Left renal cortex interstitium (tissue), 4 donors: ENCODE data around the gene FAM161A. TPM values are rescaled to one million over a fixed set of nuclear protein-coding genes. Genes with fewer than 3 reads are reported as not detected.
"Not testable (repeated sequence)": the region's sequence is repeated elsewhere in the genome, so short reads cannot be mapped to it uniquely, and the experiment has no call there.

Source experiments
- DNase-seq, 4 donors: peaks; one replicate each; pipeline ENCODE4 v3.0.0-alpha.2; 2013; ENCODE audit warnings: low read depth in 4 of 4, low spot score in 2 of 4, missing footprints in 1 of 4
- polyA plus RNA-seq, 4 donors: library from polyadenylated mRNA; unstranded; fragments of 120-200 nt; gene quantifications; one replicate each; pipeline ENCODE4 v1.2.1, GENCODE V29; 2013; ENCODE audit not compliant: insufficient read length in 4 of 4

The FAM161A gene
- polyA plus RNA-seq, 4 donors = 13.9 to 35.7 (median 23.2) TPM

DNA sequence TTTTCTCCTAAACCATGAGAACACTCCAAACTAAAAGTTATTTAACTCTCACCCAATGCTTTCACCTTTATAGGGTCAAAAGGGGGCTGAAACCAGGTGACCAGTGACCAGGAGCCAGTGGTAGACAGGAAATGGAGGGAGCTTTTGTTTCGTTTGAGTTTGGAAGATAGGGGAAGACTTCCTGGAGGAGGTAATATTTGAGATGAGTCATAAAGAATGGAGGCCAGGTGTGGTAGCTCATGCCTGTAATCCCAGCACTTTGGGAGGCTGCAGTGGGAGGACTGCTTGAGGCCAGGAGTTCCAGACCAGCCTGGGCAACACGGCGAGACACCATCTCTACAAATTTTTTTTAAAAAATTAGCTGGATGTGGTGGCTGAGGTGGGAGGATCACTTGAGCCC, 8.5 kb downstream of the FAM161A start:
- no peak for DNase-seq

DNA sequence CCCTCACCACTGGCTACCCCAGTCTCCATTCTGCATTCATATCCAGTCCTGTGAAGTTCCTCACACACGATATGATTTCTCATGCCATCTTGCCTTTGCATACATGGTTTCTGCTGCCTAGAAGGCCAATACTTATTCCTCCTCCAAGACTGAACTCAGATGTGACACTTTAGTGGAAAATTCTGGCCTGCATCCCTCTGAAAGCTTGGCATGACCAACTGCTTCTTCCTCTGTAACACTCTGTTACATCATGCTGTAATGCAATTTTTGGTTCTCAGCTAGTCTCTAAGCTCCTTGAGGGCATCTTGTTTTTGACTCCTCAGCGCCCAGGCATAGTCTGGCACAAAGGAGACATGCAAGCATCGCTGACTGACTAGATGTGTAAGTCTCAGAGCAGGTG, 12.6 kb downstream of the FAM161A start:
- no peak for DNase-seq

DNA sequence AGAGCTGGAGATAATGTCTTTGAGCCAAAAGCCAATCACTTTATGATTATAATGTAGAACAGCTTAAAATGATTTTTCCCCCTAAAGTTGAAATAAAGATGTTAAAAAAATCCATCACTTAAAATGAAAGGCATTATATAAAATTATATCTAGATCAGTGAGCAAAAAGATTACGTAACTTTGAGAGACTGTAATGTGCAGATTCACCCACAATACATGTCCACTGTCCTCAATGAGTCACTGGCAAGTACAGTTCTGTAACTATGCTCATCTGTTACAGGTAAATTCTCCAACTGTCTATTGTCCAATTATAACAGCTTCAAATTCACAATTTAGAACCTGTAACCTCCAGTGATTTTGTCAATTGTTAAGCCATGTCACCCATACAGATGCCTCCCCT, 19.0 kb downstream of the FAM161A start:
- no peak for DNase-seq

DNA sequence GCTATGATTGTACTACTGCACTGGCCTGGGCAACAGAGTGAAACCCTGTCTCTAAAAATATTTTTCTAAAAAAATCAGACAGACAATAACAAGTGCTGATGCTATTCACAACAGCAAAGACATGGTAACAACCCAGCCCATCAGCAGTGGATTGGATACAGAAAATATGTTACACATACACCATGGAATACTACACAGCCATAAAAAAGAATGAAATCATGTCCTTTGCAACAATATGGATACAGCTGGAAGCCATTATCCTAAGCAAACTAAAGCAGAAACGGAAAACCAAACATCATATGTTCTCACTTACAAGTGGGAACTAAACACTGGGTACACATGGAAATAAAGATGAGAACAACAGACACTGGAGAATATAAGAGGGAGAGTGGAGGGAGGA, 19.9 kb downstream of the FAM161A start:
- DNase-seq = no peak

DNA sequence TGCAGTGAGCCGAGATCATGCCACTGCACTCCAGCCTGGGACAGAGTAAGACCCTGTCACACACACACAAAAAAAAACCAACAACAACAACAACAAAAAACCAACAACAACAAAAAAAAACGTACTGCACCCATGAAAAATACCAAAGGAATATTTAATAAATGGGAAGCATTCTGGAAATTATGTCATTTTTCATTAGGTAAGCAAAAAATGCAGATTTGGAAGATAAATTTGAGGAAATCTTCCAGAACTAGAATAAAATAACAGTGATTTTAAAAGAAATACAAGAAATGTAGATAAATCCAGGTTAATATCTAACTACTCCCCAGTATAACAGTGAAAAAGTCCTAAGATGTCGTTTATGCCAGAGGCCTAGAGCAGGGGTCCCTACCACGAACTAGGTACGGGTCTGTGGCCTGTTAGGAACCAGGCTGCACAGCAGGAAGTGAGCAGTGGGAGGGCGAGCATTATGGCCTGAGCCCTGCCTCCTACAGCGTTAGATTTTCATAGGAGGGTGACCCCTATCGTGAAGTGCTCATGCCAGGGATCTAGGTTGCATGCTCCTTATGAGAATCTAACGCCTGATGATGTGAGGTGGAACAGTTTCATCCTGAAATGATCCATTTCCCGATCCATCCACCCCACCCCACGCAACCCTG, 21.5 kb downstream of the FAM161A start:
- no peak for DNase-seq

DNA sequence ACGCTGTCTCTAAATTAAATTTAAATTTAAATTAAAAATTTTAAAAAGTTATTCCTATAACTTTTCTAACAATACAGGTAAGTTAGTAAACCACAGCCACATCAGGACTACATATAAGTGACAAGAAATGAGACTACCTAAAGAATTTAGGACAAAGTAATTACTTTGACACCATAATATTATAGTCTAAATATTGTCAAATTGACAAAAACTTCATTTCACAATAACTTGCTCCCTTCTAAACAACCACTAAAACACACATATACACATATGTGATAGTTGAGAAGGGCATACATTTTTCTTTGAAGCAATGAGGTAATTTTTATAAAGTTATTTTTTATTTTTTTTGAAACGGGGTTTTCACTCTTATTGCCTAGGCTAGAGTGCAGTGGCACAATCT, 31.6 kb downstream of the FAM161A start:
- DNase-seq = no peak

DNA sequence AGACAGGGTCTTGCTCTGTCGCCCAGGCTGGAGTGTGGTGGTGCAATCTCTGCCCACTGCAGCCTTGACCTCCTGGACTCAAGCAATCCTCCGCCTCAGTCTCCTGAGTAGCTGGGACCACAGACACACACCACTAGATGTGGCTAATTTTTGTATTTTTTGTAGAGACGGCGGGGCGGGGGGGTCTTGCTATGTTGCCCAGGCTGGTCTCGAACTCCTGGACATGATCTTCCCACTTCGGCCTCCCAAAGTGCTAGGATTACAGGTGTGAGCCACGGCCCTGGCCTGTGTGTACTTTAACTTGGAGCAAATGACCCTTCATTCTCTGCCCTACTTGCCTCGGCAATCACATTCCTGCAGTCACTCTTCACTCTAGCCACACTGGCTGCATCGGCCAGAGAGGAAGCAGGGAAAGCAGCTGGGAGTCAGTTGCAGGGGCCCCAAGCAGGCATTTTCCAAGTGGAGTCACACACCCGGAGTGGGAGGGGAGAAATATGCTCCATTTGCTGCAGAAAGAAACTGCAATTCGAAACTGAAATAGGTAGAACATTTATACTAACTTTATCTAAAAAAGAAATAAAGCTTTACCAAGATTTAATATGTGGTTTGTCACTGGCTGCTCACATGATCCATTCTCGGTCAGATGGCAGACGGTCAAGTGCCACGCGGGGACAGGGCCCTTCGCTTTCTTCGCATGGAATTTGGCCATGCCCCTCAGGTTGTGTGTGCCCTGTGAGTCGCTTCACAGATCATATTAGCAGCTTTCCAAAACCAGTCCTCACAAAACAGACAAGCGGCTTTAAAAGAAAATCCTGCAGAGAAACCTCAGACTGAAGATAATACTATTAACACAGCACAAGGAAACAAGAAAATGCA, 37.1 kb downstream of the FAM161A start:
- DNase-seq = no peak

DNA sequence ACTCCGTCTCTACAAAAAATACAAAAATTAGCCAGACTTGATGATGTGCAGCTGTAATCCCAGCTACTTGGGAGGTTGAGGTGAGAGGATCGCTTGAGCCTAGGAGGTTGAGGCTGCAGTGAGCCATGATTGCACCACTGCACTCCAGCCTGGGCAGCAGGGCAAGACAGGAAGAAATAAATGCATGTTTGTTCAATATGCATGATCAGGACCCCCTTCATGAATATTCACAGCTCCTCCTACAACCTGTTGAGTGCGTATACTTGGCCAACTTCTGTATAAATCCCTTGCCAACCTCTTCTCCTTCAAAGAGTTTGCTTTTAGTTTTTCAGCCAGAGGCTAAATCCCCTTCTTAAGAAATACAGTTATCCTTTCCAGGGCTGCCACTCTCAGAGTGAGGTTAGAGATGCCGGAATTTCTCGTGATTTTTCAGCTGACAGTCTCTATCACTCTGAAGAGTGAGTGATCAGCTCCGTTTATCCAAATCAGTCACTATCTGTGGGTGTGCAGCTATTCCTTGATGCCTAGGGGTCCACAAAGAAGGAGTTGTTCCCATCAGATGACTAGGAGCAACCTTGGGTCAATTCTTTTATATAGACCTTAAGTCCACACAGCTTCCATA, 39.2 kb downstream of the FAM161A start:
- no peak for DNase-seq

DNA sequence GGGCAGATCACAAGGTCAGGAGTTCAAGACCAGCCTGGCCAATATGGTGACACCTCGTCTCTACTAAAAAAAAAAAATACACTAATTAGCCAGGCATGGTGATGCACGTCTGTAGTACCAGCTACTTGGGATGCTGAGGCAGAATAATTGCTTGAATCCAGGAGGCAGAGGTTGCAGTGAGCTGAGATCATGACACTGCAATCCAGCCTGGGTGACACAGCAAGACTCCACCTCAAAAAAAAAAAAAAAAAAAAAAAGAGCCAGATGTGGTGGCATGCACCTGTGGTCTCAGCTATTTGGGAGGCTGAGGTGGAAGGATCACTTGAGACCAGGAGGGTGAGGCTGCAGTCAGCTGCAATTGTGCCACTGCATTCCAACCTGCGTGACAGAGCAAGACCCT, 40.5 kb downstream of the FAM161A start:
- DNase-seq = not testable (repeated sequence)

DNA sequence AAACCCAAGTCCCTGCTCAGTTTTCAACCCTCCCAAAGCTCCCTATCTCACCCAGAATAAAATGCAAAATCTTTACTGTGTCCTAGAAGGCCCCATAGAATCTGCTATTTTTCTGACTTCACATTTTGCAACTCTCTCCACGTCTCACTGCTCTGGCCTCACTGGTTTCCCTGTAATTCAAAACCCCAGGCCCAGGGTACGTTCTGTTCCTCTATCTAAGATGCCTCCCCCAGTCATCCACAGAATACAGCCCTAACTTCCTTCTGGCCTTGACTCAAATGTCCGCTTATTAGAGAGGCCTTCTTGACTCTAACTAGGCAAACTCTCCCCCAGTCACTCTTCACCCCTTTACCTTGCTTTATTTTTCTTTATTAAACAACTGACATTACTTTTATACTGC, 42.0 kb downstream of the FAM161A start:
- DNase-seq = no peak

DNA sequence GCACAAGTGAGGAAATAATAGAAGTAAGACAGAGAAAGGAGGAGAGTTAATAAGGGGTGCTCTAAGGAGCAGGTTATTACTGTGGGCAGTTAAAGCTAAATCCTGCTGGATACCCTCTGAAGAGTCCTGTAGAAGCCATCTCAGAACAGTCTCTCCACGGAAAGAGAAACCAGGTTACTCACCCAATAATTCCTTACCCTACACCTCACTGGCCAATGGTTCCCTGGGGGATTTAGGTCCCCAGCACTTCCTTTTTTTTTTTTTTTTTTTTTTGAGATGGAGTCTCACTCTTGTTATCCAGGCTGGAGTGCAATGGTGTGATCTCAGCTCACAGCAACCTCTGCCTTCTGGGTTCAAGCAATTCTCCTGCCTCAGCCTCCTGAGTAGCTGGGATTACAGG, 43.7 kb downstream of the FAM161A start:
- not testable (repeated sequence) for DNase-seq

DNA sequence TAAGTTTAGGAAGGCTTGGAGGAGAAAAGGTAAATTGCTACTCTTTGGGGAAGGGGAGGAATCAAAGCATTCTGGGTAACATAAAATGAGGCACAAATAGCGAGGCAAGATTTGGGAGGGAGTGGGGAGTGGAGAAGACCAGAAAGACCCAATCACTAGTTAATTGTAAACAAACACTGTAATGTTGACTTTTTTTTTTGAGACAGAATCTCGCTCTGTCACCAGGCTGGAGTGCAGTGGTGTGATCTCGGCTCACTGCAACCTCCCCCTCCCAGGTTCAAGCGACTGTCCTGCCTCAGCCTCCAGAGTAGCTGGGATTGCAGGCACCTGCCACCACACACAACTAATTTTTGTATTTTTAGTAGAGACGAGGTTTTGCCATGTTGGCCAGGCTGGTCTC, 45.2 kb downstream of the FAM161A start:
- not testable (repeated sequence) for DNase-seq

DNA sequence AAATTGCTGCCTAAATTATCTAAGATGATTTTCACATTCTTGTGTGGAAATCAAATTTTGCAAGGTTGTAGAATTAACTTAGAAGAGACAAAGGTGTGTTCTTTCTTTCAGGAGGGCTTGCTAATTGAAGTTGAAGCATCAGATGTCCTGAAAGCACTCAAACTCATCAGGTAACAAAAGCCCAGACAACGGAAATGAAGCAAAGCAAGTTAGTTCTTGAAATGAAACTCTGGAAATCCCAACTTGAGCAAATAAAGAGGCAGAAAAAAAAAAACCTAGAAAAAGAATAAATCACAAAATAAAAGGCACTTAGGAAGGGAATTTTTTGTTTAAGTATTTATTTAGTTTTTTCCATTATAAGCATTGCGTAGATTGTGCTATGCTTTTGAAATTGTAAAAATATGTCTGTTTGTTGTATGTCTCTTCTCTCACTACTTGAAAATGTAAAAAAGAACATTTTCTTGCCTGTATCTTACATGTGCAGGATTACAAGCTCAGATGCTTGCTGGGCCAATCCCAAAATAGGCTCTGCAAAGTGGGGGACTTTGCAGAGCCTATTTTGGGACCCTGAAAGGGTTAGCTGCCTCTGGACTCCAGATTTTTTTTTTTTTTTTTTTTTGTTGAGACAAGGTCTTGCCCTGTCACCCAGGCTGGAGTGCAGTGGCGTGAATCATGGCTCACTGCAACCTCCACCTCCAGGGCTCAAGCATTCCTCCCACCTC, 46.7 kb downstream of the FAM161A start:
- no peak for DNase-seq

DNA sequence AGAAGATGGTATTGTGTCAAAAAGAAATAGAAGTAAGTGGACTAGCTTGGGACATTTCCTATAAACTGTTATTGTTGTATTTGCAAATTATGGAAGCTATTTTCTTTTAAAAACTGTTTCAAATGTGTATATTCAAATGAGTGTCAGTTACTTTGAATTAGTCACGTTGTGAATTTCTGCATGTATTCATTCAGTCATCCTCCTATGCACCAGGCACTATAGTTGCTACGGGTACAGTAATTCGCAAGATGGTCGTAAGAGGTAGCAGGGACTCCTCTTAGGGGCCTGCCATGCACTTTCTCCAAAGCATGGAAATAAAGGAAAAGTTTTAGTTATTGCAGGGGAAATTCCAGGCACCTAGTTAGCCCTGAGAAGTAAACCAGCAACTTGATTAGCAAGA, 51.3 kb downstream of the FAM161A start:
- no peak for DNase-seq

DNA sequence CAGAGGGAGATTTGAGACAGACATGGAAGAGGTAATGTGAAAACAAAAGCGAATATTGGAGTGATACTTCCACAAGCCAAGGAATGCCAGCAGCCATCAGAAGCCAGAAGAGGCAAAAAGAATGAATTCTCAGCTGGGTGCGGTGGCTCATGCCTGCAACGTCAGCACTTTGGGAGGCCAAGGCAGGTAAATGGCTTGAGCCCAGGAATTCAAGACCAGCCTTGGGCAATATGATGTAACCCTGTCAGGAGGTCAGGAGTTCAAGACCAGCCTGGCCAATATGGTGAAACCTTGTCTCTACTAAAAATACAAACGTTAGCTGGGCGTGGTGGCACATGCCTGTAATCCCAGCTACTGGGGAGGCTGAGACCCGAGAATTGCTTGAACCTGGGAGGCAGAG, 54.8 kb downstream of the FAM161A start:
- DNase-seq = no peak

DNA sequence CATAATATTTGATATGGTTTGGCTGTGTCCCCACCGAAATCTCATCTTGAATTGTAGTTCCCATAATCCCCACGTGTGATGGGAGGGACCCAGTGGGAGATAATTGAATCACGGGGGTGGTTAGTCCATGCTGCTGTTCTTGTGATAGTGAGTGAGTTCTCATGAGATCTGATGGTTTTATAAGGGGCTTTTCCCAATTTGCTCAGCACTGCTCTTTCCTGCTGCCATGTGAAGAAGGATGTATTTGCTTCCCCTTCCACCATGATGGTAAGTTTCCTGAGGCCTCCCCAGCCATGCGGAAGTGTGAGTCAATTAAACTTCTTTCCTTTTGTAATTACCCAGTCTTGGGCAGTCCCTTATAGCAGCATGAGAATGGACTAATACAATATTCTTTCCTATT, 56.4 kb downstream of the FAM161A start:
- not testable (repeated sequence) for DNase-seq

DNA sequence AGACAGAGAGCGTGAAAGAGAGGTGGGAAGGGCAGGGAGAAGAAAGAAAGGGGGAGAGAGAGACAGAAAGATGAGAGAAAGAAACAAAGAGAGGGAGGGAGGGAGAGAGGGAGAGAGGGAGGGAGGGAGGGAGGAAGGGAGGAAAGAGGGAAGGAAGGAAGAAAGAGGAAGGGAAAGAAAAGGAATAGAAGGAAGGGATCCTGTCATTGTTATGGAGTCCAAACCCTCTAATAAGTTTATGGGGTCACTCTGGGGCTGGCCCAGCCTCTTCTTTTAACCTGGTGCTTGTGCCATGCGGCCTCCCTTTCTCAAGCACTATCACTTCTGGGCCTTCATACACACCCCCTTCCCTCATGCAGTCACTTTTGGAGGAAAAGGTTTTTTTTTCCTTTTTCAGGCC, 58.5 kb downstream of the FAM161A start:
- no peak for DNase-seq

DNA sequence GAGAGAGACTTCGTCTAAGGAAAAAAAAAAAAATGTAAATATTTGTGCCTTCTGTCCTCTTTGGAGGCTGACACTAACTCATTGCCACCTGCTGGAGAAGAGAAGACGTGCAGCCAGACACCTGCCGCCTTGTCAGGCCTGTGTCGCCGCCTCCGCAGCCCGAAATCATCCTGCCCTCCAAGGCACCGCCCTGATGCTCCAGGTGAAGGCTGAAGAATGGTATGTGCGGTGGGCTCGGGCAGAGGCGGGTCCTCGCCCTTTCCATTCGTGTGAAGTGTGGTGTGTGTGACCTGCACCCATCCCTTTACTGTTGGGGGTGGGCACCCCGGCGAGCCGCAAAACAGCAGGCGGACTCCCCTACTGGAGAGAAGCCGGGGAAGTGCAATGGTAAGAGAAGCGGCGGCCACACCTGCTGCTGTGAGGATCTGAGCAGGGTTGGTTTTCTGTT, 60.4 kb downstream of the FAM161A start:
- peak in 3 of 4 donors; percentile 16 to 57 (median 32) for DNase-seq

DNA sequence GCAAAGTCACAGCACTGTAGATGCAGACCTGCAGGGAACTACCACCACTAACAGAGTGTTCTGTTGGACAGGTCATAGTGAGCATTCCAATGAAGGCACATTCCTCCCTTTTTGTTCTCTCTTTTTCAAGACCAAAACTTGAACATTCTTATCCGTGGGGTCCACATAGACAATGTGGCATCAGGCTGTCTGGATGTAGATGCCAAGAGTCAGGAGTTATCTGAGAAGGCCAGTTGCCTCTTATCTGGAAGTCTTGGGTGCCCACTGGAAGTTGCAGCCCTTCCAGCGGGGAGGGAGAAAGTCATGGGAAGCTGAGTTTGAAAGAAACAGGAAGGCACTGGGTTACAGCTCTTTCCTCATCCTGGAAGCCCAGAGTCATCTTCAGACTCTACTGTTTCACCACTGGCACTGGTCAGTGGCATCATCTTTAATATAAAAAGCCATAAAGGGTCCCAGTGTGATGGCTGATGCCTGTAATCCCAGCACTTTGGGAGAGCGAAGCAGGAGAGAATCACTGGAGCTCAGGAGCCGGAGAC, 61.4 kb downstream of the FAM161A start:
- DNase-seq = no peak

DNA sequence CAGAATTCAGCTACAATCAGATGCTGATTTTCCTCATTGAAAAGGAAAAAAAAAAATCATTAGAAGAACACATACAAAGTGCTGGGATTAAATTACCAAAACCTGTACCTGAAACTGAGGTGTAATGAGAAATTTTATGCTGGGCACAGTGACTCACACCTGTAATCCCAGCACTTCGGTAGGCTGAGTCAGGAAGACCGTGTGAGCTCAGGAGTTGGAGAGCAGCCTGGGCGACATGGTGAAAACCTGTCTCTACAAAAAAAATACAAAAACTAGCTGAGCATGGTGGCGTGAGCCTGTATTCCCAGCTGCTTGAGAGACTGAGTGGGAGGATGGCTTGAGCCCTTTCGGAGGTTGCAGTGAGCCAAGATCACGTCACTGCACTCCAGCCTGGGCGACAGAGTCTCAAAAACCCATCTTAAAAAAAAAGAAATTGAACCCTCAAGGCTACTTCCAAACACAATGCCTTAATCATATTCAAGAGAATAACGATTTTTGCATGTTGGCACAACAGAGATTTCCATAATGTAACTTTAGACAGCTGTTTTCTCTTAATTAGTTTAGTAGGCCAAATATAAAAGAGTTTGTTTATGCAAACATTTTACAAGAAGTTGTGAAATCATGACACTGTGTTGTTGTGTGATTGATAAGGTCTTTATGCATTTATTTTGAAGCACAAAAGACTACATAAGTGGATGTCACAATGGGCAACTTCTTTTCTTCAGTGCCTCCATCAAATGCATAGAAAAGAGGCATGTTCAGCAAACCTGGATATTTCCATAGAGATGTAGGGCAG, 63.9 kb downstream of the FAM161A start:
- DNase-seq = no peak
